Sigmoid colon (tissue), 7 donors: ENCODE measurements around the gene MMAA. TPM values are rescaled to one million over a fixed set of nuclear protein-coding genes. Genes with fewer than 3 reads are reported as not detected.

Experiments
- DNase-seq: peaks from one replicate; pipeline ENCODE4 v3.0.0-alpha.2; 2019
- H3K27ac ChIP-seq, 4 donors: fragments of 200-600 bp; sonication (generic); one replicate each; pipeline ENCODE4 v1.5.1; 2016 to 2019; ENCODE audit warnings: mild to moderate bottlenecking in 1 of 4
- H3K27me3 ChIP-seq, 3 donors: fragments of 200-600 bp; sonication (generic); one replicate each; pipeline ENCODE4 v1.5.1; 2019; ENCODE audit warnings: mild to moderate bottlenecking in 1 of 3
- H3K36me3 ChIP-seq, 4 donors: fragments of 200-600 bp; sonication (generic); one replicate each; pipeline ENCODE4 v1.5.1; 2016 to 2019
- H3K4me1 ChIP-seq, 4 donors: fragments of 200-600 bp; sonication (generic); one replicate each; pipeline ENCODE4 v1.5.1; 2017 to 2019
- H3K4me3 ChIP-seq, 4 donors: fragments of 200-600 bp; sonication (generic); one replicate each; pipeline ENCODE4 v1.5.1; 2017 to 2019; ENCODE audit warnings: mild to moderate bottlenecking in 2 of 4, moderate library complexity in 1 of 4
- H3K9me3 ChIP-seq, 4 donors: fragments of 200-600 bp in 3 of 4; sonication (generic) in 3 of 4; one replicate each; pipeline versions ENCODE4 v1.5.1 to v1.6.1; 2013 to 2019
- EP300 ChIP-seq, 4 donors: sonication (generic); formaldehyde crosslinking; IDR thresholded peaks; one replicate each; pipeline ENCODE4 v1.6.1; 2017; ENCODE audit warnings: antibody characterized with exemption in 4 of 4
- POLR2A ChIP-seq, 2 donors: fragments of 450-650 bp; IDR thresholded peaks; one replicate each; pipeline ENCODE4 v1.6.1; 2016; ENCODE audit warnings: antibody characterized with exemption in 2 of 2, mild to moderate bottlenecking in 2 of 2, moderate library complexity in 2 of 2
- POLR2AphosphoS5 ChIP-seq, 4 donors: sonication (generic); formaldehyde crosslinking; IDR thresholded peaks; one replicate each; pipeline ENCODE4 v1.6.1; 2017; ENCODE audit warnings: antibody characterized with exemption in 4 of 4
- WGBS, 2 donors: extraction: QIAGEN DNeasy Blood & Tissue Kit; methylation state at CpG; one replicate each; pipeline ENCODE4 v1.1.7; 2013; 5-methylcytosine and 5-hydroxymethylcytosine counted together
- intact Hi-C: fragments of 100-400 bp; cut with DNase I; formaldehyde crosslinking; loops from one replicate; pipeline ENCODE4 v1.15.1; 2023
- polyA plus RNA-seq, 3 donors: library from polyadenylated mRNA; stranded (reverse); fragments of 200-250 nt; gene quantifications; one replicate each; pipeline ENCODE4 v1.2.3, GENCODE V29; 2013
- total RNA-seq, 4 donors: library from RNA; depleted of rRNA; stranded (reverse); fragments of >200 nt; gene quantifications; one replicate each; pipeline ENCODE4 v1.1.0, GENCODE V29; 2016
- TF ChIP-seq, protein P1 (sequence below), 4 experiments: fragments of 450-650 bp in 3 of 4; fragments of 200-600 bp in 1 of 4; IDR thresholded peaks; one replicate each; pipeline ENCODE4 v1.5.1; 2016 to 2019; ENCODE audit warnings: antibody characterized with exemption in 4 of 4, mild to moderate bottlenecking in 3 of 4, moderate library complexity in 2 of 4
- donor health status: healthy with polysubstance abuse.
- donor health status: Bipolar disorder and iron deficiency.
- donor health status: healthy.

Gene MMAA
- total and polyA plus RNA-seq, 7 donors = 2.5 to 12.3 (median 6.6) TPM

- peak; percentile 69 for DNase-seq
- Histone ChIP-seq H3K36me3 (no peaks in the 10 kb centered on the region), H3K4me1 (peaks cover 0 to 27% (median 19%) of the 10 kb centered on the region in 4 donors), H3K27me3 (no peaks in the 10 kb centered on the region), H3K9me3 (peaks cover 0 to 3% (median 1%) of the 10 kb centered on the region in 4 donors), H3K4me3 (no peak overlapping the region), H3K27ac (peak overlapping the region in 3 of 4 donors; percentile 41 to 67 (median 44))
- 7 to 63% methylated on average over 1 of the region's 1 CpG for WGBS, 2 donors
- intact Hi-C loops = no loop called here
- TF ChIP-seq POLR2A (IDR thresholded peaks at IDR 0.05) = no peak
- peak in 2 of 4 donors; percentile 39 to 61 for TF ChIP-seq POLR2AphosphoS5 (IDR thresholded peaks at IDR 0.05)
These were observed 60.3 kb downstream of the MMAA start for GRCh38 chr4:145679520-145679919.

- TF ChIP-seq POLR2AphosphoS5 (IDR thresholded peaks at IDR 0.05) (no peak), POLR2A (IDR thresholded peaks at IDR 0.05) (no peak), EP300 (IDR thresholded peaks at IDR 0.05) (no peak)
- TF ChIP-seq, protein P1, sequence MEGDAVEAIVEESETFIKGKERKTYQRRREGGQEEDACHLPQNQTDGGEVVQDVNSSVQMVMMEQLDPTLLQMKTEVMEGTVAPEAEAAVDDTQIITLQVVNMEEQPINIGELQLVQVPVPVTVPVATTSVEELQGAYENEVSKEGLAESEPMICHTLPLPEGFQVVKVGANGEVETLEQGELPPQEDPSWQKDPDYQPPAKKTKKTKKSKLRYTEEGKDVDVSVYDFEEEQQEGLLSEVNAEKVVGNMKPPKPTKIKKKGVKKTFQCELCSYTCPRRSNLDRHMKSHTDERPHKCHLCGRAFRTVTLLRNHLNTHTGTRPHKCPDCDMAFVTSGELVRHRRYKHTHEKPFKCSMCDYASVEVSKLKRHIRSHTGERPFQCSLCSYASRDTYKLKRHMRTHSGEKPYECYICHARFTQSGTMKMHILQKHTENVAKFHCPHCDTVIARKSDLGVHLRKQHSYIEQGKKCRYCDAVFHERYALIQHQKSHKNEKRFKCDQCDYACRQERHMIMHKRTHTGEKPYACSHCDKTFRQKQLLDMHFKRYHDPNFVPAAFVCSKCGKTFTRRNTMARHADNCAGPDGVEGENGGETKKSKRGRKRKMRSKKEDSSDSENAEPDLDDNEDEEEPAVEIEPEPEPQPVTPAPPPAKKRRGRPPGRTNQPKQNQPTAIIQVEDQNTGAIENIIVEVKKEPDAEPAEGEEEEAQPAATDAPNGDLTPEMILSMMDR (IDR thresholded peaks at IDR 0.05) = no peak
- H3K36me3 ChIP-seq = no peaks in the 10 kb centered on the region
- H3K4me1 ChIP-seq = peaks cover 0 to 27% (median 19%) of the 10 kb centered on the region in 4 donors
- 19 to 51% methylated on average over 6 of the region's 6 CpGs for WGBS, 2 donors
- peak within 1 kb of the TSS in 3 of 4 donors; percentile 41 to 67 (median 44) for H3K27ac ChIP-seq
- no peaks in the 10 kb centered on the region for H3K27me3 ChIP-seq
- DNase-seq = no peak
- intact Hi-C loops = loop anchor here (5.0 to 10.0 kb wide), 2 partner anchors 52 to 95 kb away; no protein-coding TSS in a partner anchor
- peaks cover 0 to 3% (median 1%) of the 10 kb centered on the region in 4 donors for H3K9me3 ChIP-seq
- no peak within 1 kb of the TSS for H3K4me3 ChIP-seq
These were observed 60.8 kb downstream of the MMAA start, which contains the start of gene C4orf51 for GRCh38 chr4:145679991-145680455. Gene C4orf51 (plus strand): TSS chr4:145680146. CDS start chr4:145680204, 58 bp downstream.

- Histone ChIP-seq H3K4me3 (no peak overlapping the region), H3K27ac (peak overlapping the region in 1 of 4 donors; percentile 44), H3K4me1 (peaks cover 0 to 27% (median 19%) of the 10 kb centered on the region in 4 donors), H3K27me3 (no peaks in the 10 kb centered on the region), H3K36me3 (no peaks in the 10 kb centered on the region), H3K9me3 (peaks cover 0 to 3% (median 1%) of the 10 kb centered on the region in 4 donors)
- DNase-seq = no peak
- intact Hi-C loops = loop anchor here (5.0 to 10.0 kb wide), 2 partner anchors 51 to 94 kb away; no protein-coding TSS in a partner anchor
- TF ChIP-seq POLR2AphosphoS5 (IDR thresholded peaks at IDR 0.05) (no peak), EP300 (IDR thresholded peaks at IDR 0.05) (no peak), POLR2A (IDR thresholded peaks at IDR 0.05) (no peak)
- TF ChIP-seq, protein P1 (IDR thresholded peaks at IDR 0.05) = no peak
- WGBS, 2 donors = 90 to 95% methylated on average over 1 of the region's 1 CpG
These were observed 61.7 kb downstream of the MMAA start for GRCh38 chr4:145680902-145681301.

DNA sequence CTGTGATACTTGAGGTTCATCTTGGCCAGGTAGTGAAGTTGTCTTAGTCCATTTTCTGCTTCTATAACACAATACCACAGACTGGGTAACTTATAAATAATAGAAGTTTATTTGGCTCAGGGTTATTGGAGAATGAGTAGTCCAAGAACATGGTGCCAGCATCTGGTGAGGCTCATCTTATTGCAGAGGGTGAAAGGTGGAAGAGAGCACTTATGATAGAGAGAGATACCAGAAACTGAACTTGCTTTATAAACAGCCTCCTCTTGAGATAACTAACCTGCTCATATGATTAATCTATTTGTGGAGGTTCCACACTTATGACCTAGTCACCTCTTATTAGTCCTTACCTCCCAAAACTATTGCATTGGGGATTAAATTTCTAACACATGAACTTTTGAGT lies 62.3 kb downstream of the MMAA start:
- Histone ChIP-seq H3K4me3 (no peak overlapping the region), H3K36me3 (no peaks in the 10 kb centered on the region), H3K4me1 (peaks cover 0 to 27% (median 19%) of the 10 kb centered on the region in 4 donors), H3K27ac (no peak overlapping the region), H3K27me3 (no peaks in the 10 kb centered on the region), H3K9me3 (peaks cover 0 to 3% (median 1%) of the 10 kb centered on the region in 4 donors)
- DNase-seq = no peak
- TF ChIP-seq EP300 (IDR thresholded peaks at IDR 0.05) (peak in 1 of 4 donors; percentile 13), POLR2A (IDR thresholded peaks at IDR 0.05) (no peak)
- intact Hi-C loops = loop anchor here (5.0 to 10.0 kb wide), 2 partner anchors 51 to 93 kb away; no protein-coding TSS in a partner anchor

GRCh38 chr4:145681956-145682355 lies 62.8 kb downstream of the MMAA start:
- Histone ChIP-seq H3K27me3 (no peaks in the 10 kb centered on the region), H3K27ac (no peak overlapping the region), H3K4me1 (peaks cover 0 to 27% (median 19%) of the 10 kb centered on the region in 4 donors), H3K9me3 (peaks cover 0 to 3% (median 1%) of the 10 kb centered on the region in 4 donors), H3K36me3 (no peaks in the 10 kb centered on the region), H3K4me3 (no peak overlapping the region)
- TF ChIP-seq, protein P1 (IDR thresholded peaks at IDR 0.05) = no peak
- no peak for TF ChIP-seq POLR2AphosphoS5 (IDR thresholded peaks at IDR 0.05)
- TF ChIP-seq EP300 (IDR thresholded peaks at IDR 0.05) = no peak
- TF ChIP-seq POLR2A (IDR thresholded peaks at IDR 0.05) = no peak
- DNase-seq = no peak
- intact Hi-C loops = loop anchor here (5.0 to 10.0 kb wide), 2 partner anchors 50 to 93 kb away; no protein-coding TSS in a partner anchor
- WGBS, 2 donors = 93 to 99% methylated on average over 1 of the region's 1 CpG
